SK-N-SH (cell line): ENCODE data around the gene EN1. TPM values are rescaled to one million over a fixed set of nuclear protein-coding genes. Genes with fewer than 3 reads are reported as not detected.

Experiments used
- CTCF ChIA-PET: fragments of 300-600, 350-600 bp; formaldehyde crosslinking; extraction: SDS; loops from one replicate; lab custom pipeline; 2021; lab: Yijun Ruan, JAX
- POLR2A ChIA-PET: fragments of 350-600 bp; sonication (Branson Sonifier 250); formaldehyde crosslinking; extraction: SDS; loops from one replicate; lab custom pipeline; 2020; ENCODE audit warnings: antibody characterized with exemption, inconsistent platforms; lab: Yijun Ruan, JAX
- DNase-seq: peaks from one replicate; pipeline ENCODE4 v3.0.0; 2012
- H2AFZ ChIP-seq: fragments of 200-600 bp; sonication (generic); 2 replicates; pipeline ENCODE4 v1.8.1; 2016; ENCODE audit warnings: antibody characterized with exemption, mild to moderate bottlenecking, low read depth
- H3F3A ChIP-seq: fragments of 200-600 bp; sonication (generic); replicated peaks from 2 replicates; pipeline ENCODE3; 2016; ENCODE audit warnings: antibody characterized with exemption, mild to moderate bottlenecking; ENCODE audit not compliant: insufficient read depth
- H3K27ac ChIP-seq, 2 experiments: fragments of 200-500 bp in 1 of 2; fragments of 200-600 bp in 1 of 2; sonication (Bioruptor generic) in 1 of 2; sonication (generic), shearing (Covaris generic) in 1 of 2; 2 replicates each; pipeline versions ENCODE4 v1.5.1 to v1.6.1; 2014 to 2016; ENCODE audit warnings: low read depth in 2 of 2, inconsistent platforms in 1 of 2, low read length in 1 of 2, mild to moderate bottlenecking in 1 of 2, mixed read lengths in 1 of 2
- H3K27me3 ChIP-seq: fragments of 200-600 bp; sonication (generic), shearing (Covaris generic); 2 replicates; pipeline ENCODE4 v1.6.1; 2016; ENCODE audit warnings: mixed run types; ENCODE audit not compliant: insufficient read depth
- H3K36me3 ChIP-seq, 2 experiments: fragments of 200-500 bp in 1 of 2; fragments of 200-600 bp in 1 of 2; sonication (Bioruptor generic) in 1 of 2; sonication (generic) in 1 of 2; replicated peaks in 1 of 2; 2 replicates each; pipeline versions ENCODE3 to v1.5.1; 2014 to 2016; ENCODE audit warnings: low read length in 1 of 2, mild to moderate bottlenecking in 1 of 2; ENCODE audit not compliant: insufficient read depth in 2 of 2, control insufficient read depth in 1 of 2
- H3K4me1 ChIP-seq, 2 experiments: fragments of 200-500 bp in 1 of 2; fragments of 200-600 bp in 1 of 2; sonication (Bioruptor generic) in 1 of 2; sonication (generic), shearing (Covaris generic) in 1 of 2; 2 replicates each; pipeline versions ENCODE4 v1.5.1 to v1.6.1; 2014 to 2016; ENCODE audit warnings: low read depth in 1 of 2, low read length in 1 of 2, mixed run types in 1 of 2; ENCODE audit not compliant: insufficient read depth in 2 of 2, control insufficient read depth in 1 of 2
- H3K4me2 ChIP-seq: fragments of 200-600 bp; sonication (generic), shearing (Covaris generic); 2 replicates; pipeline ENCODE4 v1.6.1; 2017; ENCODE audit warnings: mixed run types
- H3K4me3 ChIP-seq, 2 experiments: fragments of 200-500 bp in 1 of 2; fragments of 200-600 bp in 1 of 2; sonication (Bioruptor generic) in 1 of 2; sonication (generic), shearing (Covaris generic) in 1 of 2; 2 replicates each; pipeline versions ENCODE4 v1.5.1 to v1.8.1; 2014 to 2016; ENCODE audit warnings: low read depth in 2 of 2, inconsistent platforms in 1 of 2, low read length in 1 of 2, mild to moderate bottlenecking in 1 of 2, mixed read lengths in 1 of 2, moderate library complexity in 1 of 2
- H3K79me2 ChIP-seq: fragments of 200-600 bp; sonication (generic); 2 replicates; pipeline ENCODE4 v1.8.1; 2017; ENCODE audit warnings: mild to moderate bottlenecking; ENCODE audit not compliant: insufficient read depth
- H3K9ac ChIP-seq: fragments of 200-600 bp; sonication (generic); 2 replicates; pipeline ENCODE4 v1.6.1; 2017; ENCODE audit warnings: mixed run types
- H3K9me2 ChIP-seq: fragments of 200-600 bp; sonication (generic); 2 replicates; pipeline ENCODE4 v1.6.1; 2017; ENCODE audit warnings: mixed run types
- H3K9me3 ChIP-seq: fragments of 200-600 bp; sonication (generic); 2 replicates; pipeline ENCODE4 v1.6.1; 2017; ENCODE audit warnings: mixed run types, mild to moderate bottlenecking, moderate library complexity
- H4K20me1 ChIP-seq: fragments of 200-600 bp; sonication (generic); 2 replicates; pipeline ENCODE4 v1.6.1; 2017; ENCODE audit warnings: mild to moderate bottlenecking, mixed run types; ENCODE audit not compliant: insufficient read depth
- CTCF ChIP-seq: fragments of 200-600 bp; sonication (generic); IDR thresholded peaks from 2 replicates; pipeline ENCODE4 v1.6.1; 2017; ENCODE audit warnings: antibody characterized with exemption, mild to moderate bottlenecking, moderate library complexity
- EZH2phosphoT487 ChIP-seq: fragments of 200-600 bp; sonication (generic); IDR thresholded peaks from 2 replicates; pipeline ENCODE4 v1.6.1; 2017; ENCODE audit warnings: low read depth, mixed run types, mild to moderate bottlenecking, antibody characterized with exemption, moderate library complexity, borderline replicate concordance
- RAD21 ChIP-seq: IDR thresholded peaks from 2 replicates; pipeline ENCODE4 v1.6.1; 2012; ENCODE audit warnings: mild to moderate bottlenecking, low read length
- RCOR1 ChIP-seq: fragments of 150-350 bp; IDR thresholded peaks from 2 replicates; pipeline ENCODE4 v1.6.1; 2017; ENCODE audit warnings: antibody characterized with exemption, low read length
- REST ChIP-seq: IDR thresholded peaks from 2 replicates; pipeline ENCODE4 v1.6.1; 2012; ENCODE audit warnings: mild to moderate bottlenecking, low read depth, low read length, moderate library complexity
- USF1 ChIP-seq: IDR thresholded peaks from 2 replicates; pipeline ENCODE4 v1.4.0; 2012; ENCODE audit warnings: low read depth, borderline replicate concordance
- WGBS: methylation state at CpG from one replicate; pipeline ENCODE4 v1.1.6; 2017; ENCODE audit warnings: low lambda C conversion rate; 5-methylcytosine and 5-hydroxymethylcytosine counted together
- polyA plus RNA-seq, 3 experiments: library from polyadenylated mRNA; depleted of rRNA; stranded (reverse); fragments of >200 nt; gene quantifications; 2 replicates each; pipeline ENCODE4 v1.2.3, GENCODE V29; 2012

EN1 gene
- polyA plus RNA-seq, 1 of the 3 experiments (the other 2 are of a cell fraction), result not detected

- no peak for TF ChIP-seq REST
Observed at GRCh38 chr2:118843483-118844132, 3.8 kb downstream of the EN1 start (continued).

- H3K27me3 ChIP-seq, result peaks cover 90% of the 10 kb centered on the region
Observed at GRCh38 chr2:118842661-118843482, 4.6 kb downstream of the EN1 start.

More at GRCh38 chr2:118842661-118843482, 4.6 kb downstream of the EN1 start:
- Histone ChIP-seq H3K9ac (no peak overlapping the region), H3K4me3 (no peak overlapping the region), H3K27ac (no peak overlapping the region), H3F3A (peaks cover 2% of the 10 kb centered on the region), H3K79me2 (no peaks in the 10 kb centered on the region), H3K36me3 (no peaks in the 10 kb centered on the region), H3K4me2 (0 out of 2 replicates have a peak overlapping the region, but pooled peaks have one; percentile 19), H2AFZ (no peak overlapping the region), H3K9me2 (no peaks in the 10 kb centered on the region), H3K4me1 (peaks cover 0 to 4% of the 10 kb centered on the region in 2 experiments; a peak in 2 of 4 replicates), H3K9me3 (no peaks in the 10 kb centered on the region), H4K20me1 (no peaks in the 10 kb centered on the region)
- ChIA-PET POLR2A (no interaction called here), CTCF (interaction anchor here (0.7 to 4.2 kb wide), 2 partner anchors 13 to 15 kb away, joined by 3 to 23 read pairs; no protein-coding TSS in a partner anchor)
- peak; percentile 56 for DNase-seq
- WGBS, result 15% methylated on average over 47 of the region's 60 CpGs
- TF ChIP-seq RAD21, result no peak
- no peak for TF ChIP-seq CTCF
- no peak for TF ChIP-seq RCOR1
- TF ChIP-seq EZH2phosphoT487, result peak; percentile 82; the same call in 1 of the 2 replicates
- no peak for TF ChIP-seq USF1
